ENCODE data around the gene KCND3.

KCND3 gene

DNA sequence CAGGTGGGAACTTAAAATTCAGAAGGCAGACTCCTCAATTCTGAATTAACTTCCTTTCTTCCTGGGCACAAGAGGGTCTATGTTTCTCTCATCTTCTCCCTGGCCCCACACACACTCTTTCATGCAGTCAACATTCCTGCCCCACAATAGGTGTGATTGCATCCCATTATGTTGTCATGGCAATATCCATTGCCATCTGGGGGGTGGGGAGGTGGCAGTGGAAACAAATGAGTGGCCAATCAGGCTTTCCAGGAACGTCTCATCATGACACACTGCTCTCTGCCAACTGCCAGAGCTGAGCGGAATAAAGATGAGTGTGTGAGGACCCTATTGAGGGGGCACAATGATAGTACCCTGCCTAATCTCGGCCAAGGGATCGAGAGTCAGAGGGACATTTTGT, 80.4 kb downstream of the KCND3 start:
- TF ChIP-seq, protein P1, sequence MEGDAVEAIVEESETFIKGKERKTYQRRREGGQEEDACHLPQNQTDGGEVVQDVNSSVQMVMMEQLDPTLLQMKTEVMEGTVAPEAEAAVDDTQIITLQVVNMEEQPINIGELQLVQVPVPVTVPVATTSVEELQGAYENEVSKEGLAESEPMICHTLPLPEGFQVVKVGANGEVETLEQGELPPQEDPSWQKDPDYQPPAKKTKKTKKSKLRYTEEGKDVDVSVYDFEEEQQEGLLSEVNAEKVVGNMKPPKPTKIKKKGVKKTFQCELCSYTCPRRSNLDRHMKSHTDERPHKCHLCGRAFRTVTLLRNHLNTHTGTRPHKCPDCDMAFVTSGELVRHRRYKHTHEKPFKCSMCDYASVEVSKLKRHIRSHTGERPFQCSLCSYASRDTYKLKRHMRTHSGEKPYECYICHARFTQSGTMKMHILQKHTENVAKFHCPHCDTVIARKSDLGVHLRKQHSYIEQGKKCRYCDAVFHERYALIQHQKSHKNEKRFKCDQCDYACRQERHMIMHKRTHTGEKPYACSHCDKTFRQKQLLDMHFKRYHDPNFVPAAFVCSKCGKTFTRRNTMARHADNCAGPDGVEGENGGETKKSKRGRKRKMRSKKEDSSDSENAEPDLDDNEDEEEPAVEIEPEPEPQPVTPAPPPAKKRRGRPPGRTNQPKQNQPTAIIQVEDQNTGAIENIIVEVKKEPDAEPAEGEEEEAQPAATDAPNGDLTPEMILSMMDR (IDR thresholded peaks at IDR 0.05; ENCODE audit: borderline replicate concordance, insufficient read depth, low read depth, low read length): no peak
- H3K4me3 ChIP-seq (ENCODE audit: low read depth, low read length): no peak overlapping the region

DNA sequence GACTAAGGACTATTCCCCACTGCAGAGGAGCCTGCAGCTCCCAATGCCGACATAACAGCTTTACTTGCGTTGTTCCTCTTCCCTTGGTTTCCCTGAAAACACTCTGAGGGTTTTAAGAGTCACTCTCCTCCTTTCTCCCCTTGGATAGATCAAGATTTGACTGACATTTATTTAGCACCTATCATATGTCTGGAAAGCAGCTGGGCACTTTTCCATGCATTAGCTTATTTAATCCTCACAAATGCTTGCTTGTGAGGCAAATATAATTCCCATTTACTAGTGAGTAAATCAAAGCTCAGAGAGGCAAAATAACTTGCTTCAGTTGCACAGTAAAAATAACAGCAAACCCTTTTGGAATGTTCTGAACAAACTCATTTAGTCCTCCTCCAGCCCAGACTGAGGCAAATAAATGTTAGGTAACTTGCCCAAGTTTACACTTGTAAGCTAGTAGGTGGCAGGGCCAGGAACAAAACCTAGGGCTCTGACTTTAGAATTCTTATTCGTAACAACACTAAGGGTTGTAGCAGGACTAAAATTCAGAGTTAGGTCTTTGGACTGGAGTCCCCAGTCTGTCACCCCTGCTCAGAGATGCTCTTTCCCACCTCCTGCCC, 81.4 kb downstream of the KCND3 start:
- no peak overlapping the region for H3K4me3 ChIP-seq (ENCODE audit: low read depth, low read length)
- TF ChIP-seq, protein P1 (IDR thresholded peaks at IDR 0.05; ENCODE audit: borderline replicate concordance, insufficient read depth, low read depth, low read length): no peak

DNA sequence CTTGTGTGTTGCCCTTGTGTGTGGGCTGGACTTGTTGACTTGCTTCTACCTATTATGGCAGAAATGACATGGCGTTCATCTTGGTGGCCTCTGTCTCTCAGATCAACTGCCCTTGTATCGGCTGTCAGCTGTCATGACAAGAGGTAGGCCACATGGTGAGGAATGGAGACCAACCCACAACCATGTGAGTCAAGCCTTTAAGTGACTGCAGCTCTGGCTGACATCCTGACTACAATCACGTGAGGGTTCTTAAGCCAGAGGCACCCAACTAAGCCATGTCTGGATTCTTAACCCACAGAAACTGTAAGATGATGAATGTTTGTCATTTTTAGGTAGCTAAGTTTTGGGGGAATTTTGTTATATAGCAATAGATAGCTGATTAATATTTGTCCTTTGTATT, 82.1 kb downstream of the KCND3 start:
- H3K4me3 ChIP-seq (ENCODE audit: low read depth, low read length): no peak overlapping the region
- TF ChIP-seq, protein P1 (IDR thresholded peaks at IDR 0.05; ENCODE audit: borderline replicate concordance, insufficient read depth, low read depth, low read length): no peak

DNA sequence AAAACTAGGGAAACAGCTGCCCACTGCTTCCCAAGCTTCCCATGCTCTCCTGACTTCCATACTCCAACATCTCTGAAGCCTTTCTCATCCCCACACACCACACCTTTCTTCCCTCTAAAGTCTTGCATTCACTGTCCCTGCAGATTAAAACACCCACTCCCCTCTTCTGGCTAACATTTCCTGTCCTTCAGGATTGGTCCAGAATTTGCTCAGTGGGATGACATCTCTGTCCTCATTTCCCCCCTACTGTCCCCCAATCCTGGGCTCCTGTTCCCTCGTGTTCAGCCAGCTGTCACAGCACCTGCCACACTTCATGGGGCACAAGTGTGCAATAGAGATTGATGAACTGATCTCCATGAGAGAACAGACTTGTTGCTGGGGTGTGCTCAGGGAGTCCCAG, 82.7 kb downstream of the KCND3 start:
- TF ChIP-seq, protein P1 (IDR thresholded peaks at IDR 0.05; ENCODE audit: borderline replicate concordance, insufficient read depth, low read depth, low read length): no peak

DNA sequence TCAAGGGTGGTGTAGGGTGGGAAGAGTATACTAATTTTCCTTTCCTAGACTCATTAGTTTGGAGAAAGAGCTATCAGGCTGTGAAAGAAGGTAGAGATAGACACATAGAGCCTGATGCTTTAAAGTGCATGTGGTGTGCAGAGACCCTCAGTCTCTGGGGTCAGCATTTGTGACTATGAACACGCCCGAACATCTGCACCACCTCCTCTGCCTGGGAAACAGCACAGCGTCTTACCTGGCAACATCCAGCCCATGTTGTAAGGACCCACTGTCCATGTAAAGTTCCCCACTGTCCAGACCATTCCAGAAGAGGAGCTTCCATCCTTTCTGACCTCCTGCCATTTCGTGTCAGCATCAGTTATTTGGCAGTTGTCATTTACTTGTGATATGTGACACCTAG, 83.4 kb downstream of the KCND3 start:
- TF ChIP-seq, protein P1 (IDR thresholded peaks at IDR 0.05; ENCODE audit: borderline replicate concordance, insufficient read depth, low read depth, low read length): no peak
- H3K4me3 ChIP-seq (ENCODE audit: low read depth, low read length): no peak overlapping the region

More for the DNA sequence above, 82.7 kb downstream of the KCND3 start:
- no peak overlapping the region for H3K4me3 ChIP-seq (ENCODE audit: low read depth, low read length)

DNA sequence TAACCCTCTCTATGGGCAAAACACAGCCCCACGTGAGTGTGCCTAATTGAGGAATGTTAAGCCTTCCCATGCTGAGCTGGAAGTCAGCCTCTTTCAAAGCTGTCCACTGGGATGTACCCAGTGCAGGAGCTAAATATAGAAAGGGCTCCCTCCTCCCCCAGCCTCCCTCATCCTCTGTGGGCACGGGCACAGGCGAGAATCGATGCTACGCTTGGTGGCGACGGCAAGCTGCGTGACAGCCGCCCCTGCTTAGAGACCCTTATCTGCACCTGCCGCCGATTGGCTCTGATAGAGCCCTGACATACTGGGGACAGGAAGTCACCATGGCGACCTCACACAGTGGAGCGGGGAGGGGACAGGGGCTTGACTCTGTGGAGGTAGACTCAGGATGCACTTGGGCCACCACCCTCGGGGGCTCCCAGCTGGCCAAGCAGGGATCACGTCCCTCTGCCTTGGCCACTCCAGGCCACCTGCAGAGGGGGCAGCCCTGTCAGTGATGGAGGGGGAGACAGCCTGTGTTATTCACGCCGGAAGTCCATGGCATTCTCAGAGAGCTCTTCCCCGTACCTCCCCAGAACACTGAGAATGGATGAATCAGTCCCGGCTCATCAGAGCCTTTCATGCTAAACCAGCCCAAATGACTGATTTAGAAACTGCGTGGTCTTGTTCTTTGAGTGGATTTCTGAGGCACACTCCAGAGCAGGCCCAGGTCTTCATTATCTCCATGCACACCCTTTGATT, 84.8 kb downstream of the KCND3 start:
- H3K4me3 ChIP-seq (ENCODE audit: low read depth, low read length): no peak overlapping the region
- TF ChIP-seq, protein P1 (IDR thresholded peaks at IDR 0.05; ENCODE audit: borderline replicate concordance, insufficient read depth, low read depth, low read length): no peak

All from GM12875 (cell line).